Endometrial microvascular endothelial cells (primary cell): ENCODE measurements around the gene KRTAP4-16. TPM values are rescaled to one million over a fixed set of nuclear protein-coding genes. Genes with fewer than 3 reads are reported as not detected.
"Not testable (repeated sequence)": the region's sequence is repeated elsewhere in the genome, so short reads cannot be mapped to it uniquely, and the experiment has no call there.

Experiments
- in situ Hi-C: cut with HindIII; loops from 2 replicates; pipeline ENCODE4 v1.10.0; 2017; ENCODE audit warnings: low sequenced_read_pairs, low pct_unique_long_range_greater_than_20kb; ENCODE audit errors: inconsistent ontology term
- total RNA-seq: library from RNA; depleted of rRNA; stranded (reverse); fragments of >200 nt; gene quantifications from one replicate; pipeline ENCODE4 v1.2.3, GENCODE V29; 2015; ENCODE audit errors: inconsistent ontology term

KRTAP4-16 gene
- total RNA-seq, 1 donor from 2014 or later = not detected

DNA sequence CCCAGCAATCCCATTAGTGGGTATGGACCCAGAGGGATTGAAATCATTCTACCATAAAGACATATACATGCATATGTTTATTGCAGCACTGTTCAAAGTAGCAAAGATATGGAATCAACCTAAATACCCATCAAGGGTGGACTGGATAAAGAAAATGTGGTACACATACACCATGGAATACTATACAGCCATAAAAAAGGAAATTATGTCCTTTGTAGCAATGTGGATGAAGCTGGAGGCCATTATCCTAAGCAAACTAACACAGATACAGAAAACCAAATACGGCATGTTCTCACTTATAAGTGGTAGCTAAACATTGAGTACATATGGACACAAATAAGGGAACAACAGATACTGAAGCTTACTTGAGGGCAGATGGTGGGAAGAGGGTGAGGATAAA is 44.5 kb downstream of the KRTAP4-16 start:
- in situ Hi-C loops = no loop called here

DNA sequence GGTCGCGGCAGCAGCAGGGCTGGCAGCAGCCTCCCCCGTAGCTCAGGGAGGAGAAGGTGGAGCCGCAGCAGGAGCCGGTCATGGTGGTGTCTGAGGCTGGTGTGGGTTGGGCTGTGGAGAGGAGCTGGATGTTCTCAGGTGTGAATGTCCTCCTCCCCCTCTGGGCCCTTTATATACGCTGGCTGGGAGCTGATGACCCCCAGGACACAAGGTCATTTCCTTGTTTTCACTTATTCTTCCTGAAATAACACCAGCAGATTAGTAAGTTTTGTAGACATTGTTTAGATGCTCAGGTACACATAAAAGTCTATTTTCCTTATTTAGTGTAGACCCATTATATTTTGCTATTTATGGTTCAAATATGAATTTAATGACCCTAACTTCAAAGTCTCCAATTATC is 46.9 kb downstream of the KRTAP4-16 start, which contains the start of gene KRTAP2-2:
Gene KRTAP2-2, minus strand, starts transcription at position 101 of the 400 bp plus-strand sequence. Its CDS starts 19 bp downstream, at position 82.
- in situ Hi-C loops = not testable (repeated sequence)

DNA sequence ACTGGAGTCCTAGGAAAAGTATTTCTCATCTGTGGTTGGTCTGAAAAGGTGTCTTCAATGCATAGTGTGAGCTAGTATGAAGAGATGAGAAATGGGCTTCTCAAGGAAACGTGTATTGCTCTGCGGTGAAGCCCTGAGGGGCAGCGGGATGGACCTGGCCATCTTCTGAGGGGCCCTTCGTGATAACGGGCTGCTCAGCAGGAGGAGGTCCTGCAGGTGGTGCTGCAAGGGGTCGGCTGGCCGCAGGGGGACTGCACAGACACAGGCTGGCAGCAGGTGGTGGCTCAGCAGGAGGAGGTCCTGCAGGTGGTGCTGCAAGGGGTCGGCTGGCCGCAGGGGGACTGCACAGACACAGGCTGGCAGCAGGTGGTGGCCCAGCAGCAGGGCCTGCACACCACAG is 47.5 kb downstream of the KRTAP4-16 start:
- in situ Hi-C loops = not testable (repeated sequence)

DNA sequence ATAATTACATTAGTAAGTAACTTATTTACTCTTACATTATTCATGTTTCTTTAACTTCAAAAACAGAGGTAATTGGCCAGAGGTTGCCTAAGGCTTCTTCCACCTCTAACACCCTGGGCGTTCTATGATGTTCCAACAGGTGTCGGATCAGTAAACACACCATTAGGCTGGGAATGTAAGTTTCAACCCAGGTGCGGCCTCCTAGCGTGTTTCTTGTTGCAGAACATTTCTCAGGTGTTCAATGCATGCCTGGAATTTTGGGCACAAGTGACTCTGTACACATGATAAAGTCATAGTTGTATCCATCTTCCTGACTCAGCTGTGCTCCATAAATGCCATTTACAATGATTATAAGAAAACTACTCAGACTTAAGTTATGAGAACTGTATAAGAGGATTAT is 48.0 kb downstream of the KRTAP4-16 start:
- in situ Hi-C loops = no loop called here

DNA sequence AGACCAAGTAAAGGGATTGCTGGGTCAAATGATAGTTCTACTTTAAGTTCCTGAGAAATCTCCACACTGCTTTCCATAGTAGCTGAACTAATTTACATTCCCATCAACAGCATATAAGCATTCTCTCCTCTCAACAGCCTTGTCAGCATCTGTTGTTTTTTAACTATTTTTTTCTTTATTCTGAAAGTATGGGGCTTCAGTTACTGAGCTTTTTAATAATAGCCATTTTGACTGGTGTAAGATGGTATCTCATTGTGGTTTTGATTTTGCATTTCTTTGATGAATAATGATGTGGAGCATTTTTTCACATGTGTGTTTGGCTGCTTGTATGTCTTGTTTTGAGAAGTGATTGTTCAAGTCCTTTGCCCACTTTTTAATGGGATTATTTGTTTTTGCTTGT is 49.4 kb downstream of the KRTAP4-16 start:
- in situ Hi-C loops = no loop called here

Other genes with a start within 250 kb of the KRTAP4-16 start
- not detected for gene KRT12, start 235.0 kb downstream of the KRTAP4-16 start, total RNA-seq
- not detected for gene KRT20, start 217.0 kb downstream of the KRTAP4-16 start, total RNA-seq
- not detected for gene KRT23, start 164.6 kb downstream of the KRTAP4-16 start, total RNA-seq
- gene KRT39, start 135.3 kb downstream of the KRTAP4-16 start, total RNA-seq = not detected
- not detected for gene KRT40, start 117.9 kb downstream of the KRTAP4-16 start, total RNA-seq
- gene KRTAP3-3, start 108.0 kb downstream of the KRTAP4-16 start, total RNA-seq = not detected
- not detected for gene KRTAP3-2, start 102.3 kb downstream of the KRTAP4-16 start, total RNA-seq
- not detected for gene KRTAP3-1, start 93.1 kb downstream of the KRTAP4-16 start, total RNA-seq
- not detected for gene KRTAP1-5, start 75.0 kb downstream of the KRTAP4-16 start, total RNA-seq
- gene KRTAP1-4, start 72.0 kb downstream of the KRTAP4-16 start, total RNA-seq = not detected
- not detected for gene KRTAP1-3, start 67.3 kb downstream of the KRTAP4-16 start, total RNA-seq
- gene KRTAP1-1, start 60.8 kb downstream of the KRTAP4-16 start, total RNA-seq = not detected
- not detected for gene KRTAP2-1, start 54.9 kb downstream of the KRTAP4-16 start, total RNA-seq
- not detected for gene KRTAP2-2, start 47.0 kb downstream of the KRTAP4-16 start, total RNA-seq
- gene KRTAP2-3, start 42.1 kb downstream of the KRTAP4-16 start, total RNA-seq = not detected
- gene KRTAP2-4, start 36.3 kb downstream of the KRTAP4-16 start, total RNA-seq = not detected
- gene KRTAP4-7, start 18.1 kb downstream of the KRTAP4-16 start, total RNA-seq = not detected
- gene KRTAP4-8, start 4.1 kb downstream of the KRTAP4-16 start, total RNA-seq = not detected
- not detected for gene KRTAP4-9, start 3.2 kb upstream of the KRTAP4-16 start, total RNA-seq
- not detected for gene KRTAP4-11, start 16.2 kb upstream of the KRTAP4-16 start, total RNA-seq
- gene KRTAP4-12, start 22.0 kb upstream of the KRTAP4-16 start, total RNA-seq = not detected
- not detected for gene KRTAP4-6, start 38.3 kb upstream of the KRTAP4-16 start, total RNA-seq
- gene KRTAP4-5, start 47.6 kb upstream of the KRTAP4-16 start, total RNA-seq = not detected
- gene KRTAP4-4, start 58.5 kb upstream of the KRTAP4-16 start, total RNA-seq = not detected
- not detected for gene KRTAP4-3, start 66.0 kb upstream of the KRTAP4-16 start, total RNA-seq
- not detected for gene KRTAP4-2, start 76.0 kb upstream of the KRTAP4-16 start, total RNA-seq
- not detected for gene KRTAP4-1, start 82.7 kb upstream of the KRTAP4-16 start, total RNA-seq
- not detected for gene KRTAP9-1, start 87.7 kb upstream of the KRTAP4-16 start, total RNA-seq
- gene KRTAP9-2, start 124.4 kb upstream of the KRTAP4-16 start, total RNA-seq = not detected
- gene KRTAP9-3, start 130.2 kb upstream of the KRTAP4-16 start, total RNA-seq = not detected
- gene KRTAP9-8, start 135.8 kb upstream of the KRTAP4-16 start, total RNA-seq = not detected
- not detected for gene KRTAP9-4, start 147.5 kb upstream of the KRTAP4-16 start, total RNA-seq
- gene KRTAP9-9, start 153.2 kb upstream of the KRTAP4-16 start, total RNA-seq = not detected
- not detected for gene KRTAP9-6, start 163.2 kb upstream of the KRTAP4-16 start, total RNA-seq
- gene KRTAP9-7, start 173.5 kb upstream of the KRTAP4-16 start, total RNA-seq = not detected
- gene KRTAP29-1, start 200.6 kb upstream of the KRTAP4-16 start, total RNA-seq = not detected
- gene KRTAP16-1, start 207.1 kb upstream of the KRTAP4-16 start, total RNA-seq = not detected
- not detected for gene KRTAP17-1, start 213.5 kb upstream of the KRTAP4-16 start, total RNA-seq
- not detected for gene KRT33A, start 248.6 kb upstream of the KRTAP4-16 start, total RNA-seq